HTERT RPE-1 (cell line): ENCODE data around the gene CPLX3.

Experiments
- in situ Hi-C: fragments of 300-500 bp; cut with MboI; formaldehyde crosslinking; loops from 4 replicates; pipeline ENCODE4 v1.14.3; 2020; ENCODE audit warnings: low sequenced_read_pairs

Gene CPLX3

GRCh38 chr15:74802290-74802689 is 24.1 kb upstream of the CPLX3 start:
- in situ Hi-C loops, result no loop called here

- in situ Hi-C loops, result no loop called here
Measured at GRCh38 chr15:74802862-74803447, 23.5 kb upstream of the CPLX3 start.

GRCh38 chr15:74804935-74805334 is 21.5 kb upstream of the CPLX3 start:
- in situ Hi-C loops, result no loop called here

- in situ Hi-C loops, result no loop called here
Measured at GRCh38 chr15:74807282-74807681, 19.1 kb upstream of the CPLX3 start.

GRCh38 chr15:74808078-74808839 is 18.2 kb upstream of the CPLX3 start:
- in situ Hi-C loops, result no loop called here

- in situ Hi-C loops, result no loop called here
Measured at GRCh38 chr15:74808840-74809229, 17.6 kb upstream of the CPLX3 start.

GRCh38 chr15:74809242-74809641 is 17.2 kb upstream of the CPLX3 start:
- in situ Hi-C loops, result no loop called here

GRCh38 chr15:74809956-74810355 is 16.5 kb upstream of the CPLX3 start:
- in situ Hi-C loops, result no loop called here

- in situ Hi-C loops, result no loop called here
Measured at GRCh38 chr15:74812533-74812932, 13.9 kb upstream of the CPLX3 start, which contains the start of gene LMAN1L. Gene LMAN1L, plus strand, starts transcription at chr15:74812835. Its CDS starts 20 bp downstream, at chr15:74812855.

- in situ Hi-C loops, result no loop called here
Measured at GRCh38 chr15:74815121-74815934, 11.1 kb upstream of the CPLX3 start.

- in situ Hi-C loops, result no loop called here
Measured at GRCh38 chr15:74815961-74816360, 10.5 kb upstream of the CPLX3 start.

- in situ Hi-C loops, result no loop called here
Measured at GRCh38 chr15:74816624-74817369, 9.6 kb upstream of the CPLX3 start.

GRCh38 chr15:74817370-74817737 is 9.1 kb upstream of the CPLX3 start:
- in situ Hi-C loops, result no loop called here

- in situ Hi-C loops, result no loop called here
Measured at GRCh38 chr15:74820056-74820455, 6.4 kb upstream of the CPLX3 start.

GRCh38 chr15:74821091-74821789 is 5.2 kb upstream of the CPLX3 start:
- in situ Hi-C loops, result no loop called here

GRCh38 chr15:74821790-74822158 is 4.7 kb upstream of the CPLX3 start:
- in situ Hi-C loops, result no loop called here

GRCh38 chr15:74822233-74822632 is 4.2 kb upstream of the CPLX3 start:
- in situ Hi-C loops, result no loop called here

GRCh38 chr15:74823324-74823723 is 3.1 kb upstream of the CPLX3 start:
- in situ Hi-C loops, result no loop called here

- in situ Hi-C loops, result no loop called here
Measured at GRCh38 chr15:74824976-74825375, 1.5 kb upstream of the CPLX3 start.

GRCh38 chr15:74825866-74826265 is 561 bp upstream of the CPLX3 start:
- in situ Hi-C loops, result no loop called here

GRCh38 chr15:74826921-74827320 is 494 bp downstream of the CPLX3 start:
- in situ Hi-C loops, result no loop called here
